ENCODE results near the gene AJM1.

Gene AJM1

DNA sequence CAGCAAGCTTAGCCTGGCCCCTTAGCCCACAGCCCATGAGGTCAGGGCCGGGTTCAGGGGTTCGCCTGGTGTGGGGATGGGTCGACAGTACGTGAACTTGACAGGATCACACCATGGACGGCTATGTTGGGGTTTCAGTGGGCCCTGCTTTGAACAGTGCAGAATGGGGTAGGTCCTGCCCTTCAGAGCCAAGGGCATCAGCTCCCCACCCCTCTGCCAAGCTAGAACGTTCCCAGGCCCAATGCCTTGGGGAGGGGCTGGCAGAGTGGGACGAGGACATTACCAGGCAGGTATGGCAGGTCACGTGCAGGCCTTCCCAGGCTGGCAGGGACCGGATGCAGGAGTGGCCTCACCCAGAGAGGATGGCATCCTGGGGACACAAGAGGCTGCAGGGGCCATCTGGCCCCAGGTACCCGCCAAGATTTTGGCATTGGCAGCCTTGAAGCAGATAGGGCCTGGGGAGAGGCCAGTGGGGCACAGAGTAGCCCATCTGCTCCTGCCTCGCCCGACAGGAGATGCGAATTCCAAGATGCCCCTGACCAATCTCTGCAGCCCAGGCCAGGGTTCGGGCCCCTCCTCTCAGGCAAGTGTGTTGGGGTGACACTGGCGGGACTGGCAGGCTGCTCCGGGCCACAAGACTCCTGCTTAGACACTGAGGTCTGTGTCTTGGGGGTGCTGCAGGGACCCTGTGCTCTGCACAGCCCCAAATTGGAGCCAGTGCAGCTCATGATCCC, 465 bp upstream of the AJM1 start:
- TF ChIP-seq, protein P1, sequence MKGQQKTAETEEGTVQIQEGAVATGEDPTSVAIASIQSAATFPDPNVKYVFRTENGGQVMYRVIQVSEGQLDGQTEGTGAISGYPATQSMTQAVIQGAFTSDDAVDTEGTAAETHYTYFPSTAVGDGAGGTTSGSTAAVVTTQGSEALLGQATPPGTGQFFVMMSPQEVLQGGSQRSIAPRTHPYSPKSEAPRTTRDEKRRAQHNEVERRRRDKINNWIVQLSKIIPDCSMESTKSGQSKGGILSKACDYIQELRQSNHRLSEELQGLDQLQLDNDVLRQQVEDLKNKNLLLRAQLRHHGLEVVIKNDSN (IDR thresholded peaks at IDR 0.05): peak; percentile 88

DNA sequence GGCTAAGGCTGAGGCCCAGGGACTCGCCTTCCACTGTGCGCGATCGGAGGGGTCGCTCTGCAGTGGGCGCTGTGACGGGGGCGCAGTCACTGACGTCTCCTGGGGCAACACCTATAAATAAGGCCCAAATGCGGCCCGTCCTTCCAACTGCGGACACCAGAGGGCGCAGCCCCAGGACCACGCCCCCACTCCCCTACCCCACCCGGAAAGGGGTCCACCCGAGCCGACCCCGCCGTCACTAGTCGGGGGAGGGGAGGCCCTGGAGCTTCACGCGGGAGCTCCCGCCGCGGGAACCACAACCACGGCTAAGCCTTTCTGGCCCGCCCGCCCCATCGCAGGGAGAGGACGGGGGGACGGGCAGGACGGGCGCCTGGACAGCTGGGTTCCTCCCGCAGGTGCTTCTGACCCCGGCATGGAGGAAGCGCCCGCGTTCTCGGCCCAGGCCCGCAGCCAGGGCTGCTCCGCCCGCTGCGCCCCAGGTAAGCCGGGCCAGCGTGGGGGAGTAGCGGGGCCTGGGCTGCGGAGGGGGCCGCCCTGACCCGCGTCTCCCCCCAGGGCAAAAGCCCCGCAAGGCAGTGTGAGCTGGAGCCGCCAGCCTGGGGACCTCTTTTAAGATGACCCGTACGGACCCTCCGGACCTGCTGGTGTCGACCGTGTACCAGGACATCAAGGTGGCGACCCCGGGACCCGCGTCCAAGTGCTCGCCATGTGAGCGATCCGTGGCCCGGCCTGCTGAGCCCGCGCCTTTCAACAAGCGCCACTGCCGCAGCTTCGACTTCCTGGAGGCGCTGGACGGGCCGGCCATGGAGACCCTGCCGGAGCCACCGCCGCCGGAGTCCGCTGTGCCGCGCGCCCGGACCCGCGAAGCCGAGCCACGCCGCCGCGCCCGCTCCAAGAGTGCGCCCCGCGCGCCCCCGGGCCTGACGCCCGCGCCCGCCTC, 1.8 kb downstream of the AJM1 start:
- TF ChIP-seq ZBTB7A (IDR thresholded peaks at IDR 0.05; ENCODE audit: low read depth): 0 out of 2 replicates have a peak, but pooled peaks have one; percentile 29

DNA sequence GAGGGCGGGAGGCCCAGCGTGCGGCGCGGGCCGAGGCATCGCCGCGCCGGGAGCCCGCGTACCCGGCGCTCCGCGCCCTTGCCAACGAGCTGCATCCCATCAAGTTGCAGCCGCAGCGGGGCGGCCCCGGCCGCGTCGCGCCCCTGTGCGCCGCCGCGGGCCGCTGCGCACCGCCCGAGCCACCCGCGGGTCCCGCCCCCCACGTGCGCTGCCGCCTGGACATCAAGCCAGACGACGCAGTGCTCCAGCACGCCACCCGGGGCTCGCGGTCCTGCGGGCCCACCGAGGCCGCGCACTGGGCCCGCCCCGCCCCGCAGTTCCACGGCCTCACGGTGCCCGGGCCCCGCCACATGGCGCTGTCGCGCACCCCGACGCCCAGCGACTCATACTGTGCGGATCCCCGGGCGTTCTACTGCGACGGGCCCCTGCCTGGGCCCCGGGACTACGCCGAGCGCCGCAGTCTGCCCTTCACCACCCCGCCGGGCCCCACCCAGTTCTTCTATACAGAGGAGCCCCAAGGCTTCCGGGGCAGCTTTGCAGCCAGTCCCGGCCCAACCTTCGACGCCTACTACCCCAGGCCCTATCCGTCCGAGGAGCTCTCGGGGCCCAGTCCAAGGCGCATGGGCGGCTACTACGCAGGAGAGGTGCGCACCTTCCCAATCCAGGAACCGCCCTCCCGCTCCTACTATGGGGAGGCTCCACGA, 2.6 kb downstream of the AJM1 start:
- no peak for TF ChIP-seq TEAD4 (IDR thresholded peaks at IDR 0.05)
- no peak for TF ChIP-seq FOXM1 (IDR thresholded peaks at IDR 0.05; ENCODE audit: borderline replicate concordance, low read depth)
- TF ChIP-seq NFIC (IDR thresholded peaks at IDR 0.05): no peak
- no peak for TF ChIP-seq ZBTB7A (IDR thresholded peaks at IDR 0.05; ENCODE audit: low read depth)
- TF ChIP-seq, protein P2, sequence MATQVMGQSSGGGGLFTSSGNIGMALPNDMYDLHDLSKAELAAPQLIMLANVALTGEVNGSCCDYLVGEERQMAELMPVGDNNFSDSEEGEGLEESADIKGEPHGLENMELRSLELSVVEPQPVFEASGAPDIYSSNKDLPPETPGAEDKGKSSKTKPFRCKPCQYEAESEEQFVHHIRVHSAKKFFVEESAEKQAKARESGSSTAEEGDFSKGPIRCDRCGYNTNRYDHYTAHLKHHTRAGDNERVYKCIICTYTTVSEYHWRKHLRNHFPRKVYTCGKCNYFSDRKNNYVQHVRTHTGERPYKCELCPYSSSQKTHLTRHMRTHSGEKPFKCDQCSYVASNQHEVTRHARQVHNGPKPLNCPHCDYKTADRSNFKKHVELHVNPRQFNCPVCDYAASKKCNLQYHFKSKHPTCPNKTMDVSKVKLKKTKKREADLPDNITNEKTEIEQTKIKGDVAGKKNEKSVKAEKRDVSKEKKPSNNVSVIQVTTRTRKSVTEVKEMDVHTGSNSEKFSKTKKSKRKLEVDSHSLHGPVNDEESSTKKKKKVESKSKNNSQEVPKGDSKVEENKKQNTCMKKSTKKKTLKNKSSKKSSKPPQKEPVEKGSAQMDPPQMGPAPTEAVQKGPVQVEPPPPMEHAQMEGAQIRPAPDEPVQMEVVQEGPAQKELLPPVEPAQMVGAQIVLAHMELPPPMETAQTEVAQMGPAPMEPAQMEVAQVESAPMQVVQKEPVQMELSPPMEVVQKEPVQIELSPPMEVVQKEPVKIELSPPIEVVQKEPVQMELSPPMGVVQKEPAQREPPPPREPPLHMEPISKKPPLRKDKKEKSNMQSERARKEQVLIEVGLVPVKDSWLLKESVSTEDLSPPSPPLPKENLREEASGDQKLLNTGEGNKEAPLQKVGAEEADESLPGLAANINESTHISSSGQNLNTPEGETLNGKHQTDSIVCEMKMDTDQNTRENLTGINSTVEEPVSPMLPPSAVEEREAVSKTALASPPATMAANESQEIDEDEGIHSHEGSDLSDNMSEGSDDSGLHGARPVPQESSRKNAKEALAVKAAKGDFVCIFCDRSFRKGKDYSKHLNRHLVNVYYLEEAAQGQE (IDR thresholded peaks at IDR 0.05; ENCODE audit: low read depth): no peak

DNA sequence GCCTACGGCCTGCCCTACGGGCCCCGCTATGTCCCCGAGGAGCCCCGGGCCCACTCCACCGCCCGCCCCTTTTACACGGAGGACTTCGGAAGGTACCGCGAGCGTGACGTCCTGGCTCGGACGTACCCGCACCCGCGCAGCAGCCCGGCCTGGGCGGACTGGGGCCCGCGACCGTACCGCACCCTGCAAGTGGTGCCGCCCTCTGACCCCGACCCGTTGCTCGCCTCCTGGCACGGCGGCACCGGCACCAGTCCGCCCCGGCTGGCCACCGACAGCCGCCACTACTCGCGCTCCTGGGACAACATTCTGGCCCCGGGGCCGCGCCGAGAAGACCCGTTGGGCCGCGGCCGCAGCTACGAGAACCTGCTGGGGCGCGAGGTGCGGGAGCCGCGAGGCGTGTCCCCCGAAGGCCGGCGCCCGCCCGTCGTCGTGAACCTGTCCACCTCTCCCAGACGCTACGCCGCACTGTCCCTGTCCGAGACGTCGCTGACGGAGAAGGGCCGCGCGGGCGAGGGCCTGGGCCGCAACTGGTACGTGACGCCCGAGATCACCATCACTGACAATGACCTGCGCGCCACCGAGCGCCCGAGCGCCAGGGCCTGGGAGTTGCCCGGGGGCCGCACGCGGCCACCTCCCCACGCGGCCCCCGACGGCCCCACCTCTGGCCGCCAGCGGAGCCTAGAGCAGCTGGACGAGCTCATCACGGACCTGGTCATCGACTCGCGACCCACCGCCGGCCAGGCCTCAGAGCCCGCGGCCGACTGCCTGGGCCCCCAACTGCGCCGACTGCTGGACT, 3.4 kb downstream of the AJM1 start:
- TF ChIP-seq TAF1 (IDR thresholded peaks at IDR 0.05; ENCODE audit: low read depth) (no peak), ZBTB7A (IDR thresholded peaks at IDR 0.05; ENCODE audit: low read depth) (no peak), YY1 (IDR thresholded peaks at IDR 0.05; ENCODE audit: low read depth) (no peak), TEAD4 (IDR thresholded peaks at IDR 0.05) (no peak), TCF12 (IDR thresholded peaks at IDR 0.05; ENCODE audit: low read depth) (no peak), RAD21 (IDR thresholded peaks at IDR 0.05; ENCODE audit: low read depth) (no peak), FOXM1 (IDR thresholded peaks at IDR 0.05; ENCODE audit: borderline replicate concordance, low read depth) (no peak), CREB1 (IDR thresholded peaks at IDR 0.05; ENCODE audit: low read depth) (no peak), EGR1 (IDR thresholded peaks at IDR 0.05) (no peak), EP300 (IDR thresholded peaks at IDR 0.05; ENCODE audit: borderline replicate concordance) (no peak), NFIC (IDR thresholded peaks at IDR 0.05) (no peak), CEBPB (IDR thresholded peaks at IDR 0.05) (no peak)
- TF ChIP-seq, protein P3, sequence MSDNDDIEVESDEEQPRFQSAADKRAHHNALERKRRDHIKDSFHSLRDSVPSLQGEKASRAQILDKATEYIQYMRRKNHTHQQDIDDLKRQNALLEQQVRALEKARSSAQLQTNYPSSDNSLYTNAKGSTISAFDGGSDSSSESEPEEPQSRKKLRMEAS (IDR thresholded peaks at IDR 0.05): no peak
- TF ChIP-seq, protein P1 (IDR thresholded peaks at IDR 0.05): no peak
- TF ChIP-seq, protein P2 (IDR thresholded peaks at IDR 0.05; ENCODE audit: low read depth): no peak

DNA sequence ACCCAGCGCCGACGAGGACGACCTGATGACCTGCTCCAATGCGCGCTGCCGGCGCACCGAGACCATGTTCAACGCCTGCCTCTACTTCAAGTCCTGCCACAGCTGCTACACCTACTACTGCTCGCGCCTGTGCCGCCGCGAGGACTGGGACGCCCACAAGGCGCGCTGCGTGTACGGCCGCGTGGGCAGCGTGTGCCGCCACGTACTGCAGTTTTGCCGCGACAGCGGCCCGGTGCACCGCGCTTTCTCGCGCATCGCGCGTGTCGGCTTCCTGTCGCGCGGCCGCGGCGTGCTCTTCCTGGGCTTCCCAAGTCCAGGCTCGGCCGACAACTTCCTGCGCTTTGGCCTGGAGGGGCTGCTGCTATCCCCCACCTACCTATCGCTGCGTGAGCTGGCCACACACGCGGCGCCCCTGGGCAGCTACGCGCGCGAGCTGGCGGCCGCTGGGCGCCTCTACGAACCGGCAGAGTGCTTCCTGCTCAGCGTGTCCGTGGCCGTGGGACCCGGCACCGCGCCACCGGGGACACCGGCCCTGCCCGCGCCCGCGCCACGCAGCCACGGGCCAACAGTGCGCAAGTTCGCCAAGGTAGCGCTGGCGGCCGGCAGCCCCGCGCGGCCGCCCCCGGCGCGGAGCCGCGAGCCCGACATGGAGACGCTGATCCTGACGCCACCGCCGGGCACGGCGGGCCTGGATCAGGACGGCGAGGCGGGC, 4.3 kb downstream of the AJM1 start:
- TF ChIP-seq EGR1 (IDR thresholded peaks at IDR 0.05) (no peak), NFIC (IDR thresholded peaks at IDR 0.05) (no peak), RAD21 (IDR thresholded peaks at IDR 0.05; ENCODE audit: low read depth) (no peak), CREB1 (IDR thresholded peaks at IDR 0.05; ENCODE audit: low read depth) (no peak)
